ENCODE data around the gene RUSC1.
"Not testable (repeated sequence)": the region's sequence is repeated elsewhere in the genome, so short reads cannot be mapped to it uniquely, and the experiment has no call there.

- TF ChIP-seq POLR2A, CTCF (IDR thresholded peaks at IDR 0.05): not testable (repeated sequence)
Measured at GRCh38 chr1:155291006-155291405, 29.7 kb upstream of the RUSC1 start.

Measured in adrenal gland (tissue), 5 donors.